Keratinocyte (primary cell): ENCODE results near the gene LINC00237. TPM values are rescaled to one million over a fixed set of nuclear protein-coding genes. Genes with fewer than 3 reads are reported as not detected.

ENCODE experiments used
- DNase-seq: peaks from one replicate; pipeline ENCODE4 v3.0.0-alpha.2; 2011; ENCODE audit warnings: low read depth, missing footprints, low spot score
- FAIRE-seq: peaks from 2 replicates; lab custom pipeline; 2011; peaks lifted over from hg19 to GRCh38; lab: Jason Lieb, UNC
- H2AFZ ChIP-seq: 2 replicates; pipeline ENCODE4 v1.6.0; 2012; ENCODE audit warnings: low read length, control low read depth, inconsistent platforms; ENCODE audit not compliant: control insufficient read depth
- H3K27ac ChIP-seq: 2 replicates; pipeline ENCODE4 v1.5.1; 2011; ENCODE audit warnings: low read length; ENCODE audit not compliant: control insufficient read depth, insufficient read depth
- H3K27me3 ChIP-seq: 3 replicates; pipeline ENCODE4 v1.6.0; 2011; ENCODE audit warnings: low read length; ENCODE audit not compliant: control insufficient read depth, insufficient read depth; ENCODE audit errors: extremely low read depth
- H3K36me3 ChIP-seq, 2 experiments: 2 replicates in 1 of 2; 3 replicates in 1 of 2; pipeline ENCODE4 v1.5.1; 2011; ENCODE audit warnings: low read length in 2 of 2, mild to moderate bottlenecking in 1 of 2; ENCODE audit not compliant: control insufficient read depth in 2 of 2, insufficient read depth in 2 of 2; ENCODE audit errors: extremely low read depth in 1 of 2
- H3K4me1 ChIP-seq: 3 replicates; pipeline ENCODE4 v1.5.1; 2011; ENCODE audit warnings: low read length; ENCODE audit not compliant: control insufficient read depth, insufficient read depth; ENCODE audit errors: extremely low read depth
- H3K4me2 ChIP-seq: 3 replicates; pipeline ENCODE4 v1.6.0; 2011; ENCODE audit warnings: low read depth, low read length; ENCODE audit not compliant: control insufficient read depth, insufficient read depth; ENCODE audit errors: extremely low read depth
- H3K4me3 ChIP-seq, 3 experiments: fragments of 200-600 bp in 1 of 3; sonication (generic) in 1 of 3; 2 replicates in 2 of 3; 3 replicates in 1 of 3; pipeline ENCODE4 v1.5.1; 2011 to 2016; ENCODE audit warnings: low read length in 3 of 3, mild to moderate bottlenecking in 3 of 3, control low read depth in 2 of 3, inconsistent platforms in 1 of 3, low read depth in 1 of 3, mixed read lengths in 1 of 3, mixed run types in 1 of 3, moderate library complexity in 1 of 3; ENCODE audit not compliant: control insufficient read depth in 2 of 3, insufficient read depth in 2 of 3; ENCODE audit errors: extremely low read depth in 1 of 3
- H3K79me2 ChIP-seq: 2 replicates; pipeline ENCODE4 v1.6.0; 2012; ENCODE audit warnings: low read length; ENCODE audit not compliant: control insufficient read depth, insufficient read depth
- H3K9ac ChIP-seq: 3 replicates; pipeline ENCODE4 v1.6.0; 2011; ENCODE audit warnings: low read length; ENCODE audit not compliant: control insufficient read depth, insufficient read depth; ENCODE audit errors: extremely low read depth
- H3K9me1 ChIP-seq: 3 replicates; pipeline ENCODE4 v1.6.0; 2011; ENCODE audit warnings: low read length; ENCODE audit not compliant: control insufficient read depth, insufficient read depth; ENCODE audit errors: extremely low read depth
- H3K9me3 ChIP-seq: 2 replicates; pipeline ENCODE4 v1.5.1; 2012; ENCODE audit warnings: low read depth, low read length; ENCODE audit not compliant: control insufficient read depth
- H4K20me1 ChIP-seq: 3 replicates; pipeline ENCODE4 v1.6.0; 2011; ENCODE audit warnings: low read length; ENCODE audit not compliant: control insufficient read depth, insufficient read depth; ENCODE audit errors: extremely low read depth
- CTCF ChIP-seq, 3 experiments: IDR thresholded peaks in 1 of 3; conservative IDR thresholded peaks in 1 of 3; optimal IDR thresholded peaks in 1 of 3; 2 replicates in 2 of 3; 3 replicates in 1 of 3; pipeline versions ENCODE3 to v1.5.1; 2011; ENCODE audit warnings: low read length in 3 of 3, mild to moderate bottlenecking in 3 of 3, moderate library complexity in 2 of 3, control low read depth in 1 of 3, inconsistent platforms in 1 of 3; ENCODE audit not compliant: insufficient read depth in 2 of 3; ENCODE audit errors: extremely low read depth in 1 of 3
- EZH2 ChIP-seq: IDR thresholded peaks from one replicate; pipeline ENCODE4 v1.6.1; 2012; ENCODE audit warnings: inconsistent platforms, mild to moderate bottlenecking, low read length, moderate library complexity
- dilution Hi-C: fragments of 300-500 bp; cut with MboI; formaldehyde crosslinking; loops from one replicate; pipeline ENCODE4 v1.7.0; 2020; ENCODE audit warnings: low sequenced_read_pairs; ENCODE audit not compliant: extremely low pct_ligation_motif_present
- polyA plus RNA-seq, 5 experiments: library from polyadenylated mRNA; depleted of rRNA in 3 of 5; stranded (reverse) in 3 of 5; stranded (forward) in 1 of 5; unstranded in 1 of 5; fragments of >200 nt; gene quantifications; 1 replicate in 1 of 5; 2 replicates in 3 of 5; 3 replicates in 1 of 5; pipeline versions ENCODE4 v1.2.1 to v1.2.3, GENCODE V29; 2011 to 2012; ENCODE audit warnings: missing spikeins in 2 of 5, low read depth in 1 of 5, low replicate concordance in 1 of 5

LINC00237 gene
- polyA plus RNA-seq, 1 donor (not counting 4 experiments of a cell fraction or from before 2014, with no cell fraction given): not detected

- peaks cover 2% of the 10 kb centered on the region for H3K79me2 ChIP-seq
- no peaks in the 10 kb centered on the region for H3K9me3 ChIP-seq
- DNase-seq: peak; percentile 5
- peak; percentile 81 for FAIRE-seq
- H3K27ac ChIP-seq: peak overlapping the region; percentile 44
- no peaks in the 10 kb centered on the region for H3K36me3 ChIP-seq
- peaks cover 10% of the 10 kb centered on the region for H3K4me1 ChIP-seq
- H3K27me3 ChIP-seq: no peaks in the 10 kb centered on the region
- TF ChIP-seq EZH2 (no peak), CTCF (optimal IDR thresholded peaks at IDR 0.05 in 1 of 3, IDR thresholded peaks at IDR 0.05 in 1 of 3, conservative IDR thresholded peaks at IDR 0.05 in 1 of 3; ENCODE audit: extremely low read depth in 1 of 3, insufficient read depth in 2 of 3, low read length in 3 of 3) (peak; percentile 13 to 26 (median 15))
- H3K9ac ChIP-seq: peak overlapping the region; percentile 72
- H2AFZ ChIP-seq: peak overlapping the region; percentile 100
- H3K4me3 ChIP-seq: peak overlapping the region; percentile 83 to 97 (median 86)
- no peaks in the 10 kb centered on the region for H4K20me1 ChIP-seq
- H3K4me2 ChIP-seq: peak overlapping the region; percentile 98
- dilution Hi-C loops: no loop called here
- H3K9me1 ChIP-seq: no peaks in the 10 kb centered on the region
Observed at GRCh38 chr20:21125072-21125848, 19.1 kb upstream of the LINC00237 start.

- no peaks in the 10 kb centered on the region for H3K9me1 ChIP-seq
- no peak overlapping the region for H2AFZ ChIP-seq
- FAIRE-seq: no peak
- peaks cover 1% of the 10 kb centered on the region for H3K27me3 ChIP-seq
- no peak overlapping the region for H3K27ac ChIP-seq
- no peak overlapping the region for H3K4me3 ChIP-seq
- no peaks in the 10 kb centered on the region for H3K9me3 ChIP-seq
- no peak overlapping the region for H3K4me2 ChIP-seq
- H4K20me1 ChIP-seq: no peaks in the 10 kb centered on the region
- peaks cover 10% of the 10 kb centered on the region for H3K4me1 ChIP-seq
- no peak for DNase-seq
- H3K79me2 ChIP-seq: peaks cover 2% of the 10 kb centered on the region
- dilution Hi-C loops: no loop called here
- H3K9ac ChIP-seq: no peak overlapping the region
- TF ChIP-seq EZH2: no peak
- TF ChIP-seq CTCF (optimal IDR thresholded peaks at IDR 0.05 in 1 of 3, IDR thresholded peaks at IDR 0.05 in 1 of 3, conservative IDR thresholded peaks at IDR 0.05 in 1 of 3; ENCODE audit: extremely low read depth in 1 of 3, insufficient read depth in 2 of 3, low read length in 3 of 3): no peak
- no peaks in the 10 kb centered on the region for H3K36me3 ChIP-seq
Observed at GRCh38 chr20:21124190-21124589, 18.0 kb upstream of the LINC00237 start.
